Measurements from ENCODE around the gene SLC43A2.

SLC43A2 gene

GRCh38 chr17:1621273-1621954, 7.2 kb downstream of the SLC43A2 start:
- no peak for DNase-seq

DNA sequence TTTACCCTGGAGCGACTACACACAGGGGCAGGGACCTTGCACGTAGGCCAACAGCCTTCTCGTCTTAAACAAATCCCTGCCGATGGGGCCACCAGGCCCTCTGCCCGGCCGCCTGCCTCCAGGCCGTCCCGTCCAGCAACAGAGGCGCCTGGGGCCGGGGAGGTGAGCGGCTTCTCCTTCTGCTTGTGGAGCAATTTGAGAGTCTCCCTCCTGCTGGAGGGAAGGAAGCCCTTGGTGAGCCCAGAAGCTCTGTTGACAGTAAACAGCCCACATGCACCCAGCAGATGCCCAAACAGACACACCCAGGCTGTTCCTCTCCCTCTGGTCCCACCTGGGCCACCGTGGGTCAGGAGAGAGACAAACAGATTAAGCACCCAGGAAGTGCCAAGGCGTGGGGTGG, 8.1 kb downstream of the SLC43A2 start:
- DNase-seq = no peak

DNA sequence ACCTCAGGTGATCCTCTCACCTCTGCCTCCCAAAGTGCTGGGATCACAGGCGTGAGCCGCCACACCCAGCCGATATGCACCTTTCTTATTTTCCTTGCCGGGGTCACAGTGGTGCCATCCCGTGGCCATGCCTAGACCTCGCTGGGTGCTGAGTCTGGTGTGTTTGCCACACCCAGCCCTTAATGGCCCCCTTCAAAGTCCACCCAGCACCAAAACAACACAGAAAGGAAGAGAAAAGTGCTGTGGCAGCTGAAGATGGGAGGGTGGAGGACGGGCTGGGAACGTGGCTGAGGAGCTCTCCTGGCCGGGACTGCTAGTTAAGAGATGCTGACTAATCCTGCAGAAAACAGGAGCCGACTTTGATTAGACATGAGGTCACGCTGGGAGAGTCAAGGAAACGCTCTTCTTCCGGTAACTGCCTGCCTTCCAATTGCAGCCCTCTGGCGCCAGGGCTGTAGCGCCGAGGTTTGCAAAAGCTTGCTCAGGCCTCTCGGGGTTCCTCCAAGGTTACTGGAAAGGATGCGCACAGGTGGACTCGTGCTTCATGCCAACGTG, 10.9 kb downstream of the SLC43A2 start:
- DNase-seq = peak; percentile 45

- no peak for DNase-seq
Measured at GRCh38 chr17:1616101-1616500, 12.5 kb downstream of the SLC43A2 start.

DNA sequence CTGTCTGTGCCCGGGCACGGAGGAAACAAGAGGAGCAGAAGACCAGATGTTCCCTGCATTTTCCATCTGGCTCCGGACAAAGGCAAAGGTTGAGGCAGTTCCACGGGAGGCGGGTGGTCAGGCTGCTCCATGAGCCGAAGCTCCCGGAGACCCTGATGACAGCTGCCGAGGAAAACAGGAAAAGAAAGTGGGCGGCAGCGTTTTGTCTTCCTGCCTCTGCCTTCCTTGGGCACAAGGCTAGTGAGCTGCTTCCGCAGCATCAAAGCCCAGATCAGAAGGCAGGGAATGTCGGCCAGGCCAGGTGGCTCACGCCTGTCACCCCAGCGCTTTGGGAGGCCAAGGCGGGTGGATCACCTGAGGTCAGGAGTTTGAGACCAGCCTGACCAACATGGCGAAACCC, 16.2 kb downstream of the SLC43A2 start:
- no peak for DNase-seq

- DNase-seq = no peak
Measured at GRCh38 chr17:1611715-1612114, 16.9 kb downstream of the SLC43A2 start.

- no peak for DNase-seq
Measured at GRCh38 chr17:1608676-1609075, 20.0 kb downstream of the SLC43A2 start.

GRCh38 chr17:1607971-1608320, 20.7 kb downstream of the SLC43A2 start:
- DNase-seq = no peak

DNA sequence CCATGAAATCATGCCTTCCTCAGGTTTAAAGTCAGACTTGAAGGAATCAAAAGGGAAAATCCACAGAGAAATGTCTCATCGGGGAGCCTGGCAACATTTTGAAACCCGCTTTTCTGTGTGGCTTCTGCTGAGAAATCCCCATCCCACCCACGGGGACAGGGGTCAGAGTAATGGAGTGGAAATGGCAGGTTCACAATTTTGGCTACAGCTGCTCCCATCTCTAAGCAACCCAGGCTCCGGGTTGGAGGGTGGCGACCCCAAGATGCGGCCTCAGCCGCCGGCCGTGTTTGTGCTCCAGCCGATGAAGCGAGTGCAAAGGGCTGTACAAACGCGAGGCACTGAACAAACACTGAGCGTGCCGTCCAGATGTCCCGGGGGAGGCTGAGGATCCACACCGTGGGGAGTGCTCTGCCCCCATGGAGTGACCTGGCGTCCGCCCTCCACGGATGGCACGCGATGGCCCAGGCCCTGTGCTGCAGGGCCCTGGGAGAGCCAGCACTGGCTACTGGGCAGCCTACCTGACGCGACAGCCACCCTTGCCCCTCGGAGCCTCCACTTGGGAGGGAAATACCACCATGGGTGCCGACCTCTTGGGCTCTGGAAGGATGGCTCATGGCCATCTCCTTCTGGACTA, 22.2 kb downstream of the SLC43A2 start:
- no peak for DNase-seq

GRCh38 chr17:1605681-1606351, 22.8 kb downstream of the SLC43A2 start:
- DNase-seq = no peak

DNA sequence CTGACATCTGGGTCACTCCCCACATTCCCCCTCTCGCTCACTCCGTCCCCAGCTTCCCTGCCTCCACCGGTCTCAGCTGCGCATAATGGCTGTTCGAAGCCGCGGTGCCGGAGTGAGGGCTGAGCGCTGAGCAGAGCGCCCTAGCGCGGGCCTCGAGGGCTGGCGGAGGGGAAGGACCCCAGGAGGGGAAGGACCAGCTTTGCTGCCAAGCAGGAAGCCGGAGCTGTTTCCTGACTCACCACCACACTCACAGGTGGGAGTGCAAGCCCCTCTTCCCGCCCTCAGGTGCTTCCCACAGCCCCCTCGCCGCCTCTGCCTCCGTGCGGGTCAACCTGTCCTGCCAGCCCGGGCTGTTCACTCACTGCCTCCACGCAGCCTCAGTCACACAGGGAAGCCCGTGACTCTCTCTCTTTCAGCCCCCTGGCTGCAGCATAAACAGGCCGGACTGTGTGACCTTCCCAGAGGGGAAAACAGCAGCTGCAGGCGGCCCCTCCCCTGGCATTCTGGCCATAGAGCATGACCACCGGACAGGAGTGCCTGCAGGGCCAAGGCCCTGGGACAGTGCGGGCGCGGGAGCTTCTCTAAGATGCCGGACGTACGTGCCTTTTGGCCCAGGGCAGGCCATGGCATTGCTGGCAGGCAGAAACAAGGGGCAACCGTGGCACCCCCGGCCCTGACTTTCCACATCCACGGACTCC, 23.7 kb downstream of the SLC43A2 start:
- DNase-seq = no peak

DNA sequence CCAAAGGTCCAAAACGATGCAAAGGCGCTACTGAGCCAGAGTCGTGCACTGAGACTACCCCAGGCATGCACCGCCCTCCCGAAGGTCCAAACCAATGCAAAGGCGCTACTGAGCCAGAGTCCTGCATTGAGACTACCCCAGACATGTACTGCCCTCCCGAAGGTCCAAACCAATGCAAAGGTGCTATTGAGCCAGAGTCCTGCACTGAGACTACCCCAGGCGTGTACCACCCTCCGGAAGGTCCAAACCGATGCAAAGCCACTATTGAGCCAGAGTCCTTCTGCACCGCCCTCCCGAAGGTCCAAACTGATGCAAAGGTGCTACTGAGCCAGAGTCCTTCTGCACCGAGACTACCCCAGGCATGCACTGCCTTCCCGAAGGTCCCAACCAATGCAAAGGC, 27.1 kb downstream of the SLC43A2 start:
- no peak for DNase-seq

DNA sequence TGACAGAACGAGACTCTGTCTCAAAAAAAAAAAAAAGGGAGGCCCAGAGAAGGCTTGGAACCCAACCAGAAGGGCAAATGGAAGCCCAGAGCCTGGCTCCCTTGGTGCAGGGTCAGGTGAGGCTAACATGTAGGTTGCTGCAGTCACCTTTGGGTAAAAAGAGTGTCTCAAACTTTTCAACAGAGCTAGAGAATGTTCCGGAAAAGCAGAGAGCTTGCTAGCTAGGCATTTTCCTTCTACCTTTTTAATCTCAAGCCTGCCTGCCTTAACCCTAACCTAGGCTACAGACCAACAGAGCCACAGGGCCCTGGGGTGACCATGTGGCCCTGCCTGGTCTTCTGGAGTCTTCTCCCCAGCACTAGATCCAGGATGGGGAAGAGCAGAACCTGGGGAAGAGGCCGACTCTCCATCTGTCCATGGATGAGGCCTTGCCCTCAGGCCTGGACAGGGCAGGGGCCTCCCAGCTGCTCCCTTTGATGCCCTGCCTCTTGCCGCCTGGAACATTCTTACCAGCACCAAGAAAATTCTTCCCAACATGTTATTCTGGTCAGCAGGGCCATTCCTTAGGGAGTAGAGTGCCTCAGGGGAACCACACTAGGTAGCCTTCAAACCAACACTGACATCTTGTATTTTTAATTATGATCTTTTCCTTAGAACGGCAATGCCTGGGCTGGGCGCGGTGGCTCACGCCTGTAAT, 30.1 kb downstream of the SLC43A2 start:
- DNase-seq = no peak

DNA sequence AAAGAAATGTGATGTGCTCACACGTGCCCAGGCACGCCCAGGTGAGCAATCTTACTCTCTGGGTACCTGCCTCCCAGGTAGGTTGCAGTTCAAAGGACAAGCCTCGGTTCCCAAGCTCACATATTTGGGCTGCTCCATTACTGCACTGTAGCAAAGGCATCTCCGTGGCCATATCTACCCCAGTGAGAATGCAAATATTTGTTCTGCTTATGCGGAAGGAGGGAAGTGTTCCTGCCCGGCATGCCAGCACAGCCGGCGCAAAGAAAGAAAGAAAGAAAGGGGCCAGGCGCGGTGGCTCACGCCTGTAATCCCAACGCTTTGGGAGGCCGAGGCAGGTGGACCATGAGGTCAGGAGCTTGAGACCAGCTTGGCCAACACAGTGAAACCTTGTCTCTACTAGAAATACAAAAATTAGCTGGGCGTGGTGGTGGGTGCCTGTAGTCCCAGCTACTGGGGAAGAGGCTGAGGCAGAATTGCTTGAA, 30.7 kb downstream of the SLC43A2 start:
- DNase-seq = no peak

- no peak for DNase-seq
Measured at GRCh38 chr17:1593630-1593931, 35.1 kb downstream of the SLC43A2 start.

DNA sequence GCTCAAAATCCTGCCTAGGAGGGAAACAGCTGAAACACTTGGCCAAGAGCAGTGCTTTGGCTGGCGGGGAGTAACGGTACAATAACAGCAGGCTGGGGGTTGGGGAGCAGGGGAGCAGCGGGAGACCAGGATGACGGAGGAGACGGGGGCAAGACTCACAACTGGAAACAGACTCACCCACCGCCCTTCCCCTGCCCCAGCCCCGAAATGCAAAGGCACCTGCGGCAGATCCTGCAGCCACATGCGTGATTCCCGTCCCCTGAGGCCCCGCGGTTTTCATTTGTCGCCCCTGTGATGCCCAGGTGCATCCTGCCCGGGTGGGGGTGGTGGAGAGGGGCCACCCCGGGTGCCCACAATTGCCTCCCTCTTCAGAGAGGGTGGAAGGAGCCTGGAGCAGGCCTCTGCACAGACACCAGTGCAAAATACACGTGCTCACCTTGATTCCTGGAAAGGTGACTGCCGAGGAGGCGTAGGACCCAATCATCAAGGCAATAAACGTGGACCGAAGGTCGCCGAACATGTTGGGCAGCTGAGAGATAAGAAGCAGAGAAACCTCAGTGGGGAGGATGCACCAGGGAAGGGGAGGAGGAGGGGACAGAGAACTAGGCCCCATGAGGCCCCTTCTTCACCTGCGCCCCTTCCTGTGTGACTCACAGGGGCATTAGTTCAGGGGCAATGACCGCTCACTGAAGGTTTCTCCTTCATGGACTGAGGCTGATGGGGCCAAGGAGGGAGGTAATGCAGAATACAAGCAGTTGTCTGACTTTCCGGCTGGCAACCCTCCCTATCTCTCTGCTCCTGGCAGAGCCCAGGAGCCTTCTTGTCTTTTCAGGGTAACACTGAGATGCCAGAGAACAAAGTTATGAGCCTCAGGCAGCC, 35.6 kb downstream of the SLC43A2 start:
- DNase-seq = no peak

DNA sequence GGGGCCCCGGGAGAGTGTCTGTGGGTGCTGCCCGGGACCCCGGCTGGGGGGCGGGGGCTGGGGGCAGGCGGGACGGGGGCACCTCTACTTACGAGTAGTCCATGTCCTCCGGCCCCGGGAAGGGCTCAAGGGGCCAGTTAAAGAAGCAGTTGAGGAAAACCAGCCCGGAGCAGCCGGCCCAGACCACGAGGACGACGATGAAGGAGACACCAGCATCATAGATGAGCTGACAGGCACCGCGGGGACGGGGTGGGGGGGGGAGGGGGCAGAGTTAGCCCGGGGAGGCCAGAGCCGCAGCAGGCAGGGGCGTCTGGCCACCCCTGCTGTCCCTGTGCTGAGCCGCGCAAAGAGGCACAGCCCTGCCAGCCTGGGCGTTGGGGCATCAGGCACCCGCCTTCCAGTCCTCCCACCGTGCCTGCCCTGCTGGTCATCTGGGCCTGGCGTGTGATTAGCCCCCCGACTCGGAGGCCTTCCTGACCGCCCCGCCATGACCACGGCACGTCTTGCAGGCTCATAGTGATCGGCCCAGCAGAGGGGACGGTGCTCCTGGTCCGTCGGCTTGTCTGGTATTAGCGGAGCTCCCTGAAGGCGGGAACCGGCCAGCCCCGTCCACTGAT, 37.1 kb downstream of the SLC43A2 start:
- no peak for DNase-seq

DNA sequence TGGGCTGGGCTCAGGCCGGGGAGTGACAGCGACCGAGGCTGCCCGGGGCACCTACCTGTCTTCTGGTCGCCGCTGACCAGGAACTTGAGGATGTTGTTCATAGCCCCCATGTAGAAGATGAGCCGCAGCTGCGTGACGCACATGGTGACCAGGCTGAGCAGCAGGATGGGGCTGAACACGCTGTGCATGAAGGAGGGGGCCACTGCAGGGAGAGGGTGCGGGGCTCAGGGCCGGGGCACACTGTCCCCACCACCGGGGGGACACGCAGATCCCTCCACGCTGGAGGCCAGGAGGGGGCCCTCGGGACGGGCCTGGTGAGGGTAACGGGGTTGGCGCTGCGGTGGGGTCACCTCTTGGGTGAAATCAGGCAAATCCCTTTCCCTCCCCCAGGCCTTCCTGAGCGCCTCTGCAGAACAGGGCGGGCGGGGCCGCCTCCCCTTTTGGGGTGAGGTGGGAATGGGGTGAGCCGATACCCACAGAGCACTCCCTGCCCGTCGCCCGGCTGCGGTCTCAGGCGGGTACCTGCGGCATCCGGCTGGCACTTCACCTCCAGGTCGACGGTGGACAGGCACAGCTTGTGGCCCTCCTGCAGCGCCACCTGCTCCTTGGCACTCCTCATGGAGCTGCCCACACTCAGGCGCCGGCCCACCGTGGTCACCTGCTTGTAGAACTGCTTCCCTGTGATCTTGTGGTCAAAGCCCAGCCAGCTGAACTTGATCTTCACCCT, 37.7 kb downstream of the SLC43A2 start:
- no peak for DNase-seq

GRCh38 chr17:1590029-1590746, 38.4 kb downstream of the SLC43A2 start:
- DNase-seq = no peak

Data from NCI-H2227 treated with DMSO at 0.1 percent for 48 hours (cell line).